Measurements from ENCODE around the gene NAA25. TPM values are rescaled to one million over a fixed set of nuclear protein-coding genes. Genes with fewer than 3 reads are reported as not detected.

NAA25 gene
- total RNA-seq, 1 donor from 2014 or later: 32.8 TPM

GRCh38 chr12:112018571-112019237 is 89.9 kb downstream of the NAA25 start:
- DNase-seq (ENCODE audit: low read depth): peak; percentile 67
- H3K9me3 ChIP-seq (ENCODE audit: insufficient read depth, low read depth, low read length): no peaks in the 10 kb centered on the region
- peaks cover 20% of the 10 kb centered on the region for H3K36me3 ChIP-seq (ENCODE audit: insufficient read depth, low read length)
- peak overlapping the region; percentile 52 for H3K27ac ChIP-seq (ENCODE audit: low read depth, low read length)
- FAIRE-seq: no peak
- peaks cover 2% of the 10 kb centered on the region for H3K9me3 Mint-ChIP-seq (ENCODE audit: unreplicated experiment)
- H3K4me2 ChIP-seq (ENCODE audit: low read length): peak overlapping the region; percentile 49
- no peak overlapping the region for H3K27ac Mint-ChIP-seq (ENCODE audit: unreplicated experiment)
- TF ChIP-seq CTCF (IDR thresholded peaks at IDR 0.05; ENCODE audit: insufficient read depth, low read depth, low read length) (no peak), EZH2 (IDR thresholded peaks at IDR 0.05; ENCODE audit: insufficient read depth, low read length) (no peak)
- no peaks in the 10 kb centered on the region for H3K27me3 Mint-ChIP-seq (ENCODE audit: low read depth, unreplicated experiment)
- peaks cover 46% of the 10 kb centered on the region for H4K20me1 ChIP-seq (ENCODE audit: insufficient read depth, low read length)
- peaks cover 17% of the 10 kb centered on the region for H3K36me3 Mint-ChIP-seq (ENCODE audit: low read depth, unreplicated experiment)
- H3K79me2 ChIP-seq (ENCODE audit: insufficient read depth, low read length): peaks cover 78% of the 10 kb centered on the region
- H3K9ac ChIP-seq (ENCODE audit: low read length): peak overlapping the region; percentile 11
- H3K4me1 Mint-ChIP-seq (ENCODE audit: low read depth, unreplicated experiment): peaks cover 15% of the 10 kb centered on the region
- no peak overlapping the region for H3K4me3 ChIP-seq (ENCODE audit: insufficient read depth, low read depth, low read length)
- H3K4me3 Mint-ChIP-seq (ENCODE audit: unreplicated experiment): no peak overlapping the region
- no peak overlapping the region for H2AFZ ChIP-seq (ENCODE audit: low read depth, low read length)
- no peaks in the 10 kb centered on the region for H3K27me3 ChIP-seq (ENCODE audit: insufficient read depth, low read length)
- H3K4me1 ChIP-seq (ENCODE audit: insufficient read depth, low read length): peaks cover 18% of the 10 kb centered on the region

- Histone ChIP-seq H3K4me2 (ENCODE audit: low read length) (no peak overlapping the region), H3K9me3 (ENCODE audit: insufficient read depth, low read depth, low read length) (no peaks in the 10 kb centered on the region), H3K36me3 (ENCODE audit: insufficient read depth, low read length) (peaks cover 14% of the 10 kb centered on the region), H2AFZ (ENCODE audit: low read depth, low read length) (no peak overlapping the region), H3K27ac (ENCODE audit: low read depth, low read length) (no peak overlapping the region), H3K79me2 (ENCODE audit: insufficient read depth, low read length) (peaks cover 80% of the 10 kb centered on the region), H3K4me3 (ENCODE audit: insufficient read depth, low read depth, low read length) (no peak overlapping the region), H3K9ac (ENCODE audit: low read length) (no peak overlapping the region), H3K4me1 (ENCODE audit: insufficient read depth, low read length) (peaks cover 18% of the 10 kb centered on the region), H3K27me3 (ENCODE audit: insufficient read depth, low read length) (no peaks in the 10 kb centered on the region), H4K20me1 (ENCODE audit: insufficient read depth, low read length) (peaks cover 46% of the 10 kb centered on the region)
- no peak overlapping the region for H3K4me3 Mint-ChIP-seq (ENCODE audit: unreplicated experiment)
- DNase-seq (ENCODE audit: low read depth): no peak
- no peak for FAIRE-seq
- TF ChIP-seq CTCF (IDR thresholded peaks at IDR 0.05; ENCODE audit: insufficient read depth, low read depth, low read length) (no peak), EZH2 (IDR thresholded peaks at IDR 0.05; ENCODE audit: insufficient read depth, low read length) (no peak)
- no peaks in the 10 kb centered on the region for H3K27me3 Mint-ChIP-seq (ENCODE audit: low read depth, unreplicated experiment)
- H3K4me1 Mint-ChIP-seq (ENCODE audit: low read depth, unreplicated experiment): peaks cover 17% of the 10 kb centered on the region
- H3K36me3 Mint-ChIP-seq (ENCODE audit: low read depth, unreplicated experiment): peaks cover 17% of the 10 kb centered on the region
- H3K27ac Mint-ChIP-seq (ENCODE audit: unreplicated experiment): no peak overlapping the region
- H3K9me3 Mint-ChIP-seq (ENCODE audit: unreplicated experiment): peaks cover 3% of the 10 kb centered on the region
Measured at GRCh38 chr12:112017041-112017440, 91.5 kb downstream of the NAA25 start.

GRCh38 chr12:112015938-112016337 is 92.6 kb downstream of the NAA25 start:
- H3K36me3 ChIP-seq (ENCODE audit: insufficient read depth, low read length): peaks cover 7% of the 10 kb centered on the region
- no peak overlapping the region for H3K27ac ChIP-seq (ENCODE audit: low read depth, low read length)
- H3K4me3 ChIP-seq (ENCODE audit: insufficient read depth, low read depth, low read length): no peak overlapping the region
- FAIRE-seq (no peak), DNase-seq (ENCODE audit: low read depth) (no peak)
- peaks cover 42% of the 10 kb centered on the region for H4K20me1 ChIP-seq (ENCODE audit: insufficient read depth, low read length)
- Mint-ChIP-seq H3K9me3 (ENCODE audit: unreplicated experiment) (peaks cover 5% of the 10 kb centered on the region), H3K4me3 (ENCODE audit: unreplicated experiment) (peak overlapping the region; percentile 67), H3K4me1 (ENCODE audit: low read depth, unreplicated experiment) (peaks cover 26% of the 10 kb centered on the region), H3K36me3 (ENCODE audit: low read depth, unreplicated experiment) (peaks cover 16% of the 10 kb centered on the region), H3K27ac (ENCODE audit: unreplicated experiment) (no peak overlapping the region), H3K27me3 (ENCODE audit: low read depth, unreplicated experiment) (no peaks in the 10 kb centered on the region)
- no peak overlapping the region for H3K9ac ChIP-seq (ENCODE audit: low read length)
- TF ChIP-seq CTCF (IDR thresholded peaks at IDR 0.05; ENCODE audit: insufficient read depth, low read depth, low read length): no peak
- TF ChIP-seq EZH2 (IDR thresholded peaks at IDR 0.05; ENCODE audit: insufficient read depth, low read length): no peak
- no peak overlapping the region for H3K4me2 ChIP-seq (ENCODE audit: low read length)
- no peaks in the 10 kb centered on the region for H3K9me3 ChIP-seq (ENCODE audit: insufficient read depth, low read depth, low read length)
- peaks cover 18% of the 10 kb centered on the region for H3K4me1 ChIP-seq (ENCODE audit: insufficient read depth, low read length)
- H3K27me3 ChIP-seq (ENCODE audit: insufficient read depth, low read length): no peaks in the 10 kb centered on the region
- no peak overlapping the region for H2AFZ ChIP-seq (ENCODE audit: low read depth, low read length)
- H3K79me2 ChIP-seq (ENCODE audit: insufficient read depth, low read length): peaks cover 76% of the 10 kb centered on the region
